ENCODE data around the gene SECTM1.

SECTM1 gene

GRCh38 chr17:82280537-82280936, 53.0 kb downstream of the SECTM1 start:
- no peak for DNase-seq (ENCODE audit: low read depth)

- DNase-seq (ENCODE audit: low read depth) = no peak
These were observed 54.7 kb downstream of the SECTM1 start for GRCh38 chr17:82278786-82279391.

- DNase-seq (ENCODE audit: low read depth) = no peak
These were observed 55.3 kb downstream of the SECTM1 start for GRCh38 chr17:82278308-82278707.

GRCh38 chr17:82277851-82278250, 55.7 kb downstream of the SECTM1 start:
- DNase-seq (ENCODE audit: low read depth) = no peak

GRCh38 chr17:82276938-82277337, 56.6 kb downstream of the SECTM1 start:
- no peak for DNase-seq (ENCODE audit: low read depth)

- DNase-seq (ENCODE audit: low read depth) = no peak
These were observed 58.2 kb downstream of the SECTM1 start for GRCh38 chr17:82275326-82275725.

- no peak for DNase-seq (ENCODE audit: low read depth)
These were observed 59.2 kb downstream of the SECTM1 start for GRCh38 chr17:82274134-82275020.

GRCh38 chr17:82273327-82274133, 60.0 kb downstream of the SECTM1 start, which contains the start of gene CSNK1D:
CSNK1D (minus strand) TSS chr17:82273700; CDS start chr17:82273381, 319 bp downstream.
- DNase-seq (ENCODE audit: low read depth) = peak; percentile 88

GRCh38 chr17:82272495-82273326, 60.9 kb downstream of the SECTM1 start:
- no peak for DNase-seq (ENCODE audit: low read depth)

GRCh38 chr17:82271401-82271800, 62.2 kb downstream of the SECTM1 start:
- no peak for DNase-seq (ENCODE audit: low read depth)

All from T follicular helper cell (primary cell).